Karpas-422 (cell line): ENCODE data around the gene TLL2. TPM values are rescaled to one million over a fixed set of nuclear protein-coding genes. Genes with fewer than 3 reads are reported as not detected.

Experiments
- DNase-seq: peaks from one replicate; pipeline ENCODE4 v3.0.0-alpha.2; 2015
- H2AFZ ChIP-seq: fragments of 200-600 bp; sonication (generic); 2 replicates; pipeline ENCODE4 v1.6.1; 2014; ENCODE audit warnings: antibody characterized with exemption, low read length, mixed read lengths
- H3K27ac ChIP-seq: fragments of 200-600 bp; sonication (generic); 2 replicates; pipeline ENCODE4 v1.5.1; 2014; ENCODE audit warnings: mild to moderate bottlenecking, low read length, moderate library complexity
- H3K27me3 ChIP-seq: fragments of 200-600 bp; sonication (generic); 2 replicates; pipeline ENCODE4 v1.6.1; 2014; ENCODE audit warnings: low read length, mixed read lengths
- H3K36me3 ChIP-seq: fragments of 200-600 bp; sonication (generic); 2 replicates; pipeline ENCODE4 v1.6.1; 2014; ENCODE audit warnings: low read length, mixed read lengths; ENCODE audit not compliant: insufficient read depth
- H3K4me1 ChIP-seq: fragments of 200-600 bp; sonication (generic); 2 replicates; pipeline ENCODE4 v1.6.1; 2014; ENCODE audit warnings: mild to moderate bottlenecking, low read length, mixed read lengths
- H3K4me2 ChIP-seq: fragments of 200-600 bp; sonication (generic); 2 replicates; pipeline ENCODE4 v1.6.1; 2014; ENCODE audit warnings: low read length, low read depth, mild to moderate bottlenecking; ENCODE audit not compliant: poor library complexity, severe bottlenecking
- H3K4me3 ChIP-seq: fragments of 200-600 bp; sonication (generic); 2 replicates; pipeline ENCODE4 v1.5.1; 2014; ENCODE audit warnings: mild to moderate bottlenecking, antibody characterized with exemption, low read length, mixed read lengths
- H3K79me2 ChIP-seq: fragments of 200-600 bp; sonication (generic); 2 replicates; pipeline ENCODE4 v1.6.1; 2014; ENCODE audit warnings: mild to moderate bottlenecking, low read length, mixed read lengths
- H3K9ac ChIP-seq: fragments of 200-600 bp; sonication (generic); 2 replicates; pipeline ENCODE4 v1.6.0; 2014; ENCODE audit warnings: low read length
- H3K9me2 ChIP-seq: fragments of 200-600 bp; sonication (generic), shearing (Covaris generic); replicated peaks from 2 replicates; pipeline ENCODE4 v1.6.0; 2014; ENCODE audit warnings: mild to moderate bottlenecking, low read length, moderate library complexity; ENCODE audit not compliant: insufficient read depth
- H3K9me3 ChIP-seq: fragments of 300-700, 200-600 bp; sonication (generic); 2 replicates; pipeline ENCODE4 v1.6.1; 2014; ENCODE audit warnings: low read length, mixed read lengths
- H4K20me1 ChIP-seq: fragments of 200-600 bp; sonication (generic); 2 replicates; pipeline ENCODE4 v1.6.1; 2014; ENCODE audit warnings: mild to moderate bottlenecking, antibody characterized with exemption, low read length, low read depth; ENCODE audit not compliant: insufficient read depth
- total RNA-seq: library from RNA; depleted of rRNA; stranded (reverse); fragments of >200 nt; shearing (Covaris generic); gene quantifications from 2 replicates; pipeline ENCODE4 v1.2.3, GENCODE V29; 2014; ENCODE audit warnings: low replicate concordance

Gene TLL2
- total RNA-seq, 1 experiment from 2014 or later, result not detected

DNA sequence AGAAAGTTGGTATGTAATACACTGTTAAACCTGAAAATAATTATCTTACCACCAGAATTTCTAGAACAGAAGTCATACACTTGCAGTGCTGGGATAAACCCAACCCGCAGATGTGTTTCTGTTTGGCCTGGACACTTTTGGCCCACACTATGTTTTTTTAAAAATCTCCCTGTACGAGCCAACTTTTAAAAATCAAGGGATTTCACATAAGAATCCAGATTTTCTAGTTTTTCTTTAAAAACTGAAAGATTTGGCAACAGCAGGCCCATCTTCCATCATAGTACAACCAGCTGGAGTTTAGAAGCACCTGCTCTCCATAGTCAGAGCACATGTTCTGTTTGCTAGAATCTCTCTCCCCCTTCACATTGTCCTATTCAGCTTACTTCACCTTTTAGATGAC is 74.0 kb downstream of the TLL2 start:
- Histone ChIP-seq H3K27ac (no peak overlapping the region), H4K20me1 (no peaks in the 10 kb centered on the region), H3K4me3 (no peak overlapping the region), H3K4me2 (no peak overlapping the region), H3K36me3 (no peaks in the 10 kb centered on the region), H3K9ac (no peak overlapping the region), H3K79me2 (no peaks in the 10 kb centered on the region), H2AFZ (no peak overlapping the region), H3K4me1 (no peaks in the 10 kb centered on the region), H3K9me2 (no peaks in the 10 kb centered on the region), H3K9me3 (no peaks in the 10 kb centered on the region), H3K27me3 (no peaks in the 10 kb centered on the region)
- DNase-seq, result no peak

DNA sequence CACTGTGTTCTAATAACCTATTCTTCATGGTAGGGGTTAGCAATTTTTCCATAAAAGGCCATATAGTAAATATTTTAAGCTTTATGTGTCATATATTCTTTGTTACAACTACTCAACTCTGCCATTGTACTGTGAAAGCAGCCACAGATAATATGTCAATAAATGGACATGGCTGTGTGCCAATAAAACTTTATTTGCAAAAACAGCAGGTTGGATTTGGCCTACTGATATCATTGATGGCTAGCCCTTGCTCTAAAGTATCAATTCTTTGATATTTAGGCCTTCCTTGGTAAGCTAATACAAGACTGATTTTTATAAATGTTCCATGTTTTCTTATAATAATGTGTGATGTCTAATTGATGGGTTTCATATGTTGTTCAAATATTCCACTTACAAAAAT is 77.7 kb downstream of the TLL2 start:
- Histone ChIP-seq H4K20me1 (no peaks in the 10 kb centered on the region), H3K27ac (no peak overlapping the region), H3K4me2 (no peak overlapping the region), H3K9ac (no peak overlapping the region), H3K36me3 (no peaks in the 10 kb centered on the region), H3K9me2 (no peaks in the 10 kb centered on the region), H3K79me2 (no peaks in the 10 kb centered on the region), H2AFZ (no peak overlapping the region), H3K9me3 (no peaks in the 10 kb centered on the region), H3K4me1 (no peaks in the 10 kb centered on the region), H3K4me3 (no peak overlapping the region), H3K27me3 (no peaks in the 10 kb centered on the region)
- no peak for DNase-seq

DNA sequence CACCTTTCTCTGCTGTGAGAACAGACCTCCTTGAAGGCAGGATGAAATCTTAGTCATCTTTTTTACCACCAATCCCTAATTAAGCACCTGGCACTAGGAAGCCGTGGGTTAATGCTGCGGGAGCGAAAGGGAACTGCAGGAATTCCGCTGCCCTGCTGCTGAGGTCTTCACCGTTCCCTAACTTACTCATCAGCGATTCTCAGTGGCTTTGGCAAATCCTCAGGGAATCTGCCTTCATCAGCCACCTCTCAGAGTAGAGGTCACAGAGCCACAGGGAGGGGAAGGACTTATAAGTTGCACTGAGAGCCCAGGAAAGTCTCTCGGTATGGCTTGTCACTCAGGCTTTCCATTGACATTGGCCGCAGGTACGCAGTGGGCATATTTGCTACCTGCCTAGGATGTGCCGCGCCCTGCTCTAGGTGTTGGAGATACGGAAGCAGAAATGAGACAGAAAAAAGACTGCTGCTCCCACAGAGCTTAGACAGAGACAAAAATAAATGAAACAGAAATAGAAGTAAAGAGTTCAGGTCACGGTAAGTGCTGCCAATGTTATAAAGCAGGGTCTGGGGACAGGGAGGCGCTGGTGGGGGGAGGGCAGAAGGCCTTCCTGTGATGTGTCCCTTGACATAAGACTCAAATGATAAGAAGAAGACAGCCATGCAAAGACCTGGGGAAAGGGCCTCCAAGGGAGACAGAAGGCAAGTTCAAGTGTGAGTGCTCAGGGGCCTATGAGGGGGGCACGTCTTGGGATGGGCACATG is 82.3 kb downstream of the TLL2 start:
- no peak for DNase-seq
- Histone ChIP-seq H3K27me3 (no peaks in the 10 kb centered on the region), H4K20me1 (no peaks in the 10 kb centered on the region), H3K79me2 (no peaks in the 10 kb centered on the region), H2AFZ (no peak overlapping the region), H3K4me2 (no peak overlapping the region), H3K9ac (no peak overlapping the region), H3K4me1 (no peaks in the 10 kb centered on the region), H3K27ac (no peak overlapping the region), H3K9me2 (no peaks in the 10 kb centered on the region), H3K9me3 (no peaks in the 10 kb centered on the region), H3K4me3 (no peak overlapping the region), H3K36me3 (no peaks in the 10 kb centered on the region)

GRCh38 chr10:96427291-96427690 is 86.4 kb downstream of the TLL2 start:
- Histone ChIP-seq H3K9ac (no peak overlapping the region), H3K27me3 (no peaks in the 10 kb centered on the region), H3K4me3 (no peak overlapping the region), H3K79me2 (no peaks in the 10 kb centered on the region), H3K36me3 (no peaks in the 10 kb centered on the region), H3K27ac (no peak overlapping the region), H4K20me1 (no peaks in the 10 kb centered on the region), H3K9me2 (no peaks in the 10 kb centered on the region), H2AFZ (no peak overlapping the region), H3K9me3 (no peaks in the 10 kb centered on the region), H3K4me1 (no peaks in the 10 kb centered on the region), H3K4me2 (no peak overlapping the region)
- DNase-seq, result no peak

DNA sequence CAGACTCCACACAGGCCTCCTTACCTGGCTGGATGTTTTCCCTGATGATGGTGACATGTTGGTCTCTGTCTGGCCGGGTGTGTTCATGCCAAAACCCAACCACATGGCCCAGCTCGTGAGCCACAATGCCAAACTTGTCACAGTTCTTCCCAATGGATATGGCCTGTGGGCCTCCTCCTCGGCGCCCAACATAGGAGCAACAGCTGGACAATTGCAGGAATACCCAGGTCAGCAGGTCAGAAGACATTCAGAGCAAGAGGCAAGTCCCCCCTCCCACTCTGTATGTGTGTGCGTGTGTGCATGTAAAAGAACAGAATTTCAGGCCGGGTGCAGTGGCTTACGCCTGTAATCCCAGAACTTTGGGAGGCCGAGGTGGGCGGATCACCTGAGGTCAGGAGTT is 91.2 kb downstream of the TLL2 start:
- Histone ChIP-seq H3K9ac (no peak overlapping the region), H3K36me3 (no peaks in the 10 kb centered on the region), H4K20me1 (no peaks in the 10 kb centered on the region), H2AFZ (no peak overlapping the region), H3K4me1 (no peaks in the 10 kb centered on the region), H3K4me2 (no peak overlapping the region), H3K4me3 (no peak overlapping the region), H3K79me2 (no peaks in the 10 kb centered on the region), H3K9me2 (no peaks in the 10 kb centered on the region), H3K27ac (no peak overlapping the region), H3K27me3 (no peaks in the 10 kb centered on the region), H3K9me3 (no peaks in the 10 kb centered on the region)
- DNase-seq, result no peak

DNA sequence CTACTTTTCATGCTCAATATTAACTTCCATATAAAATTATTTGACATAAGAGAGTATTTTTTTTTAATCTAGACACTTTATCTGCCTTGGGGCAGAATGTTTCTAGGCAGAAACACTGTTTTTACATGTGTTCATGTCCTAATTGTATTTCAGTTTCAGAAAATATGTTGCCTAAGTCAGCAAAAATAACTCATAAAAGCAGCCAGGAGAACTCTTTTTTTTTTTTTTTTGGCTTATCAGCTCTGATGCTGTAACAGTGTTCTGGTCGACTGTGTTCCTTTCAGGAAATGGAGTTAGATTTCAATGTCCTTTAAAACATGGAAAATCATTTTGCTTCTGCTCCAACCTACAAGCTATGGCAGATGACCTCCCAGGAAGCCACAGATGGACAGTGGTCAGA is 91.7 kb downstream of the TLL2 start:
- Histone ChIP-seq H3K4me1 (no peaks in the 10 kb centered on the region), H3K9me3 (no peaks in the 10 kb centered on the region), H3K79me2 (no peaks in the 10 kb centered on the region), H3K27me3 (no peaks in the 10 kb centered on the region), H3K9ac (no peak overlapping the region), H3K4me2 (no peak overlapping the region), H2AFZ (no peak overlapping the region), H3K27ac (no peak overlapping the region), H3K4me3 (no peak overlapping the region), H3K36me3 (no peaks in the 10 kb centered on the region), H4K20me1 (no peaks in the 10 kb centered on the region), H3K9me2 (no peaks in the 10 kb centered on the region)
- DNase-seq, result no peak

DNA sequence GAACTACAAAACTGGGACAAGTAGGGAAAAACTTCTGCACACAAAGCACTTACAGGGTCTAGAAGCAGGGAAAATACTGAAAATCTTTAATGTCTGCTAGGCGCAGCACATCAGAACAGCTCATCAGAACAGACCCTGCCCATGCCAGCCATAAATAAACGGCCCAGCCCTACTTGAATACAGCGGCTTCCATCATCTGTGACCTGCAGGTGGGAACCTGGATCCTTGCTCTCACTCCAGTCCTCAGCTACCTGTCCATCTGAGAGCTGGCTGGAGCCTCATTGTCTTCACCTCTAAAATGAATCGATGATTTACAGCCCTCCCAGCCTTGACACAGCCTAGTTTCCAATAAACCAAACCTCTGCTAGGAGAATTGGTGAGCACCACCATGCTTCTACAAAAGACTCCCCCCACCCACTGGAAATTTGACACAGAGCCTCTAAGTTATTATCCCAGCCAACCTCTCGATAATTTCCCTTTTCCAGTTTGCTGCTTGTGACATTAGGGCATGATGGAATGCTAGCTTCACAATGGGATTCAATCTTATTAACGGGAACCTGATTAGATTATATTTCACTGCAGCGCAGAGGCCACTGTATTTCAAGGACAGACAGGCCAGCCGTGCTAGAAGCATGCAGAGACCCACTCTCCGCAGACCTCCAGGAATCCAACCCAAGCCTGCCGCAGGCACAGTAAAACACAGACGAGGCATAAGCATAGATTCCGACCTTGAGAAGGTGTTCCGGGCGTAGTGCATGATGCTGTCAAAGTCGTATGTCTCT is 93.3 kb downstream of the TLL2 start:
- H4K20me1 ChIP-seq, result no peaks in the 10 kb centered on the region
- no peak for DNase-seq
- H3K9ac ChIP-seq, result no peak overlapping the region
- H3K4me2 ChIP-seq, result no peak overlapping the region
- no peaks in the 10 kb centered on the region for H3K36me3 ChIP-seq
- no peaks in the 10 kb centered on the region for H3K9me3 ChIP-seq
- H3K79me2 ChIP-seq, result no peaks in the 10 kb centered on the region
- no peaks in the 10 kb centered on the region for H3K9me2 ChIP-seq
- no peak overlapping the region for H2AFZ ChIP-seq
- H3K27ac ChIP-seq, result no peak overlapping the region
- H3K4me3 ChIP-seq, result no peak overlapping the region
- H3K27me3 ChIP-seq, result no peaks in the 10 kb centered on the region
- H3K4me1 ChIP-seq, result no peaks in the 10 kb centered on the region

DNA sequence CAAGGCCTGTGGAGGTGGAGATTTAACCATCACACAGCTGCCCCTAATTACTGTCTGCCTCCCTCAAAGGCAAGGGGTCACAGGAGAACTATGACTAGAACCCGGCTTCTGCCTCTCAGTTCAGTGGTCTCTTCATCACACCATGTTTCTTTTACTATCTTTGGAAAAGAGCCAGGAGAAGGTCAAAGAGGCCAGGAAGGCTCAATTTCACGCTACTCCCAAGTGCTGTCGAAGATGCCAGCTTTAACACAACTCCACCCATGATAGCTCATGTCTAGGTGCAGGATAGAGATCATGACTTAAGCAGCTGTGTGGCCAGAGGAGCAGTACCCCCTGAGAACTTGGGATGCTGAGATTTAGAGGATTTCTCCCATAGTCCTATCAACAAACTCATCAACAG is 94.4 kb downstream of the TLL2 start:
- Histone ChIP-seq H3K27me3 (no peaks in the 10 kb centered on the region), H4K20me1 (no peaks in the 10 kb centered on the region), H3K27ac (no peak overlapping the region), H3K79me2 (no peaks in the 10 kb centered on the region), H3K4me1 (no peaks in the 10 kb centered on the region), H3K4me2 (no peak overlapping the region), H3K9ac (no peak overlapping the region), H3K9me2 (no peaks in the 10 kb centered on the region), H3K4me3 (no peak overlapping the region), H2AFZ (no peak overlapping the region), H3K9me3 (no peaks in the 10 kb centered on the region), H3K36me3 (no peaks in the 10 kb centered on the region)
- DNase-seq, result no peak
